H1 (cell line): ENCODE measurements around the gene SHTN1. TPM values are rescaled to one million over a fixed set of nuclear protein-coding genes. Genes with fewer than 3 reads are reported as not detected.

Source experiments
- BRCA1 ChIP-seq: IDR thresholded peaks from 2 replicates; pipeline ENCODE4 v1.6.1; 2012; ENCODE audit warnings: low read depth, low read length, improper control_type of control experiment
- EZH2 ChIP-seq: fragments of 200-600 bp; sonication (generic); IDR thresholded peaks from 2 replicates; pipeline ENCODE4 v1.7.1; 2012; ENCODE audit warnings: low read depth, mild to moderate bottlenecking, moderate library complexity, low read length, inconsistent platforms; ENCODE audit not compliant: severe bottlenecking
- HDAC6 ChIP-seq: IDR thresholded peaks from one replicate; pipeline ENCODE4 v1.7.1; 2012; ENCODE audit warnings: low read depth, mild to moderate bottlenecking, inconsistent platforms, low read length, moderate library complexity
- POLR2A ChIP-seq, 2 experiments: IDR thresholded peaks; 1 replicate in 1 of 2; 2 replicates in 1 of 2; pipeline ENCODE4 v1.6.1; 2011; ENCODE audit warnings: low read depth in 2 of 2, low read length in 2 of 2, mild to moderate bottlenecking in 2 of 2; ENCODE audit errors: control extremely low read depth in 1 of 2
- RXRA ChIP-seq: IDR thresholded peaks from 2 replicates; pipeline ENCODE4 v1.6.1; 2011; ENCODE audit warnings: low read depth, mild to moderate bottlenecking, low read length, moderate library complexity; ENCODE audit not compliant: insufficient read depth
- SRF ChIP-seq: IDR thresholded peaks from 2 replicates; pipeline ENCODE4 v1.6.1; 2011; ENCODE audit warnings: mild to moderate bottlenecking, low read depth, low read length, moderate library complexity
- polyA plus RNA-seq, 7 experiments: library from polyadenylated mRNA; depleted of rRNA in 3 of 7; stranded (reverse) in 5 of 7; unstranded in 2 of 7; fragments of >200 nt in 5 of 7; fragments of 200-250 nt in 2 of 7; gene quantifications; 1 replicate in 5 of 7; 2 replicates in 1 of 7; 4 replicates in 1 of 7; pipeline versions ENCODE4 v1.2.1 to v1.2.3, GENCODE V29; 2011 to 2013; ENCODE audit warnings: missing spikeins in 2 of 7, mixed read lengths in 2 of 7
- total RNA-seq: library from RNA; stranded (reverse); fragmentation: NEBNext Ultra II Directional; extraction: Animal tissue kit (Norgen Biotek cat#: 25700); gene quantifications from 2 replicates; pipeline ENCODE4 v1.2.1, GENCODE V29; 2021
- TF ChIP-seq, protein P1 (sequence below): IDR thresholded peaks from 2 replicates; pipeline ENCODE4 v1.6.1; 2011; ENCODE audit warnings: low read length, improper control_type of control experiment
- TF ChIP-seq, protein P2 (sequence below): IDR thresholded peaks from 2 replicates; pipeline ENCODE4 v1.6.1; 2012; ENCODE audit warnings: inconsistent platforms

The SHTN1 gene
- total and polyA plus RNA-seq, 2 of the 8 experiments (the other 6 are each of a cell fraction or from before 2014, with no cell fraction given): 3.3 to 12.7 TPM

DNA sequence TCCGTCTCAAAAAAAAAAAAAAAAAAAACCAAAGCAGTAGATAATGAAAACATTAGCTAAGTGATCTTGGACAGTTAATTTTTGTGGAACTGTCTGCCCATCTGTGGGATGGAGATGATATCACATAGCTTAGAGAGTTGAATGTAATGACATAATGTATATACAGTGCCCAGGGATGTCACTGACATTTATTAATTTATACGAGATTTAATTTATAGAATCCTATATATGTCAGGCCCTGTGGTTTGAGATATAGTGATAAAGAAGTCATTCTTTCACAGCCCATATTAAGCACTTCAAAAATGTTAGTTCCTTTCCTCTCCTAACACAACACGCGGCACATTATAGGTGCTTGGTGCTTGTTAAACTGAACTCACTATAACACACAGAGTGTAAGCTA is 151.7 kb downstream of the SHTN1 start (continued):
- TF ChIP-seq SRF (no peak), HDAC6 (no peak), POLR2A (IDR thresholded peaks at IDR 0.05; ENCODE audit: control extremely low read depth in 1 of 2, low read depth in 2 of 2, low read length in 2 of 2) (no peak), BRCA1 (no peak), EZH2 (no peak), RXRA (no peak)
- TF ChIP-seq, protein P1, sequence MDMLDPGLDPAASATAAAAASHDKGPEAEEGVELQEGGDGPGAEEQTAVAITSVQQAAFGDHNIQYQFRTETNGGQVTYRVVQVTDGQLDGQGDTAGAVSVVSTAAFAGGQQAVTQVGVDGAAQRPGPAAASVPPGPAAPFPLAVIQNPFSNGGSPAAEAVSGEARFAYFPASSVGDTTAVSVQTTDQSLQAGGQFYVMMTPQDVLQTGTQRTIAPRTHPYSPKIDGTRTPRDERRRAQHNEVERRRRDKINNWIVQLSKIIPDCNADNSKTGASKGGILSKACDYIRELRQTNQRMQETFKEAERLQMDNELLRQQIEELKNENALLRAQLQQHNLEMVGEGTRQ: no peak
- TF ChIP-seq, protein P2, sequence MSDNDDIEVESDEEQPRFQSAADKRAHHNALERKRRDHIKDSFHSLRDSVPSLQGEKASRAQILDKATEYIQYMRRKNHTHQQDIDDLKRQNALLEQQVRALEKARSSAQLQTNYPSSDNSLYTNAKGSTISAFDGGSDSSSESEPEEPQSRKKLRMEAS: no peak
- TF ChIP-seq, all 59 proteins: peak for 0
